Stimulated activated CD8-positive, alpha-beta memory T cell treated with anti-CD3 and anti-CD28 coated beads, Interleukin-2, amount 100 ng/mL, for 48 hours (primary cell): ENCODE data around the gene SNCB.
"Not testable (repeated sequence)": the region's sequence is repeated elsewhere in the genome, so short reads cannot be mapped to it uniquely, and the experiment has no call there.

Experiments used
- DNase-seq, 2 donors: peaks; one replicate each; pipeline ENCODE4 v3.0.0-alpha.2; 2020; ENCODE audit warnings: low read depth in 2 of 2

SNCB gene

DNA sequence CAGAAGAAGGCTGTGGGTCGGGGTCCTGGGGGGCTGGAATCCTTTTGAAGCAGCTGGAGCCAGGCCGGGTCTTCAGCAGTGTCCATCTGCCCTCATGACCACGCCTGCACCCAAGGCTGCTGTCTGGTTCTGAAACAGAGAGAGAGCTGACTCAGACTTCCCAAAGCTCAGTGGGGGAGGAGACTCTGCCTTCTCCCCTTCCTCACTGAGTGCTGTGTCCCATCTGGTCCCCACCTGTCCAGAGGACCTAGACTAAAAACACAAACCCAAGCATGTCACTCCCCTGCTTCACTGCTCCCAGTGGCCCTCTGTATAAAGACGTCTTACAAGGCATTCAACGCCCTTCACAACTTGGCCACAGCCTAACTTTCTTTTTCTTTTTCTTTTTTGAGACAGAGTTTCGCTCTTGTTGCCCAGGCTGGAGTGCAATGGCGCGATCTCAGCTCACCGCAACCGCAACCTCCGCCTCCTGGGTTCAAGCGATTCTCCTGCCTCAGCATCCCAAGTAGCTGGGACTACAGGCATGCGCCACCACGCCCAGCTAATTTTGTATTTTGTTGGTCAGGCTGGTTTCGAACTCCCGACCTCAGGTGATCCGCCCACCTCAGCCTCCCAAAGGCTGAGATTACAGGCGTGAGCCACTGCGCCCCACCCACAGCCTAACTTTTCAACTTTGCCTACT, 30.4 kb downstream of the SNCB start:
- DNase-seq = not testable (repeated sequence)

DNA sequence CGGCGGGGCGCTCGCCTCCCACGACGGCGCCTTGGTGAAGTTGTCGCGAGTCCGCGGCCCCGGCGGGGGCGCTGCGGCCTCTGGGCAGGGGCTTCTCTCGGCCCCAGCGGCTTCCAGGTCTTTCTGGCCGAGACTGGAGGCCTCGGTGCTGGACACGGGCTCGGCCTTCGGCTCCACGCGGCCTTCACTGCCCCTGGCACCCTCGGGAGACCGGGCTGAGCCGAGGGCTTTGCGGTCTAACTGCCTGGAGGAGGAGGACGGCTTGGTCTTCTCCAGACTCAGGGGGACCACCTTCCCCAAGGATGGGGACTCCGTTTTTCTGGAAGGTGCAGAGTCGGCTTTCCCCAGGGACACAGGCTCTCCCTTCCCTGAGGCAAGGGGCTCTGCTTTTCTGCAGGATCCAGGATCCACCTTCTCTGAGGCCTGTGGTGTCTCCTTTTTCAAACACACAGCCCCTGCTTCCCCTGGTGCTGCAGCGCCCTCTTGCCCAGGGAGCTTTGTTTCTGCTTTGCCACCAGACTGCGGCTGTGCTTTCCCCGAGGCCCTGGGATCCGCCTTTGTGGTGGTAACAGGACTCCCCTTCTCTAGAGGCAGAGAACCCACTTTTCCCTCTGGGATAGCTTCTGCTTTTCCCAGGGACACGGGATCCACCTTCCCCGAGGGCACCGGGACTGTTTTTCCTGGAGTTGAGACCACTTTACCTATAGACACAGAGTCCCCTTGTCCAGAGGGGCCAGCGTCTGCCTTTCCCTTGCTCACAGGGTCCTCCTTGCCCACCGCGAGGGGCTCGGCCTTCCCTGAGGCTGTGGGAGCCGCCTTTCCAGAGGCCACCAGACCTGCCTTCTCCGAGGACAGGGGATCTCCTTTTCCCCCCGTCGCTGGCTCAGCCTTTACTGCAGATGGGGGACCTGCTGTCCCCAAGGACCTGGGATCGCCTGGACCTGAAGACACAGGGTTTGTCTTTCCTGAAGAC, 32.6 kb downstream of the SNCB start:
- no peak for DNase-seq

DNA sequence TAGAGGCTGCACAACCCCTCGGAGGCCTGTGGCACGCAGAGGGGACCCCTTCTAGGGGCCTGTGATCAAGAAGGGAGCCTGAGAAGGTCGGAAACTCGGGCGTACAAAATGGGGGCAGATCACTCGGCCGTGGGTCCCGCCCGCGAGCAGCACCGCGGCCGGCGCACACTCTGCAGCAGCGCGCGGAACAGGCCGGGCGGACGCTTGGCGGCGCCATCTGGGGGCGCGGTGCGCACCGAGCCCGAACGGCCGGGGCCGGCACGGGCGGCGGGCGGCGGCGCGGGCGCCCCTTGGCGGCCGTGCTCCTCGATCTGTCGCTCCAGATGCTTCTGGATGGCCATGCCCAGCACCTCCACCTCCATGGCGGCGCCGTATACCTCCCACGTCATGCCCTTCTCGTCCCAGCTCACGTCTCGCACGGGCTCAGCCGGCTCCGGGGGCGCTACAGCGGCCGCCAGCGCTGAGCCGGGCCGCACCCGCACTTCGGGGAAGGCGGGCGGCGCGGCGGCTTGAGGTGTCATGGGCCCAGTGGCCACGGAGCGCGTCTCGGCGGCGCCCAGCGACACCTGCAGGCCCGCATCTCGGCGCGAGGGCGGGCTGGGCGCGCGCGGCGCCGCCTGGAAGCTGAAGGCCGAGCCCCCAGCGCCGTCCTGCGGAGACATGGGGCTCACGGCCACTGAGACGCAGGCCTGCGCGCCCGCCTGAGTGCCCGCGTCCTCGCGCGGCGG, 33.5 kb downstream of the SNCB start:
- DNase-seq = peak; percentile 48 to 53

DNA sequence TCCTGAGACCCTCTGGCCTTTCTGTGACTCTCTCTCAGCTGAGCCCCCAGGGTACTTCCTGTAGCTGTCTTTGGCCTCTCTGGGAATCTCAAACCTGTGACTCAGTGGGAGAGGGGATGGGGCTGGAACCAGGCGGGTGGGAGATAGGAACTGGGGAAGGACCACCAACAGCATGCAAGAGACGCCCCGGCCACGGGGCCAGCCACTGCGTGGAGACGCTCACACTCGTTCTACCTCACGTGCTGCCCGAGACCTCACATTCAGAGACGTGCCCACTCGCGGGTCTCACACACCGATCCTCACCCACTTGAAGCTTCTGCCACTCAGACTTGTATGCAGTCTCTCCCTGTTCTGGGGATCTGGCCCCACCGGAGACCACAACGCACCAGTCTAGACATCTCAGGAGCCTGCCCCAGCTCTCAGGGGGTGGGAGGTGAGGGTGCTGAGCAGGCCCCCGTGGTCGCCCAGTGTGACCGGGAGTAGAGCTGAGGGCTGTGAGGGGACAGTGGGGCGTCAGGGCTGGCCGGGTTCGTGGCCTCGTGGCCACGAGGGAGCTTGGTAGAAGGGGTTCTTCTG, 34.2 kb downstream of the SNCB start:
- DNase-seq = no peak

DNA sequence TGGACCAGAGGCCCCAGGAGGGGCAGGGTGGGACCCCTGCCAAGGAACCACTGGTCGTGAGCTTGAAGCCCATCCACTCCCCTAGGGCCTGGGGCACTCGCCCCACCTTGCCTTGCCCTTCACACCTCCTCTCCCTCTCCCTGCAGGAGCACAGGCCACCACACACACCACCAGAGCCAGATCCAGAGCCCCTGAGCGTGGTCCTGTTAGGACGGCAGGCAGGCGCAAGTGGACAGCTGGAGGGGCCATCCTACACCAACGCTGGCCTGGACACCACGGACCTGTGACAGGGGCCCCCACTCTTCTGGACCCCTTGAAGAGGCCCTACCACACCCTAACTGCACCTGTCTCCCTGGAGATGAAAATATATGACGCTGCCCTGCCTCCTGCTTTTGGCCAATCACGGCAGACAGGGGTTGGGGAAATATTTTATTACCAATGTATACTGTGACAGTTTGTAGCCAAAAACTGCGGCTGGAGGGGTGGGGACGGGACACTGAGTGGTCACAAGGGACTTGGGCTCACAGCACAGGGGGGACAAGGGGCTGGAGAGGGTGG, 34.9 kb downstream of the SNCB start:
- no peak for DNase-seq

DNA sequence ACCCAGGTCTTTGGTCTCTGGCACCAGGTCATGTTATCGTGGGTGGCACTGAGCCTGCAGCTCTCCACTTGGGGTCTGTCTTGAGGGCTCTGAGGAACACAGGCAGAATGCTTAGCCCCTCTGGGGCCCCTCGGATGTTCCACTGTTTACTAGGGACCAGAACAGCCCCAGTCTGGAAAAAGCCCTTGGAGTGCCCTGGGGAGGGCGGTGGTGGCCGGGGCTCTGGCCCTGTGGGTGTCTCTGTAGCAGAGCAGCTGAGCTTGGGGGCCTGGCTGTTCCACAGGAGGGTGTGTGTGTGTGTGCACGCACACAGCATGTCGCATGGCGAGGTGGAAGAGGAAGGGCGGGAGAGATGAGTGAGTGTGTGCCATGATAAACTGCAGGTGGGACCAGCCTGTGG, 35.8 kb downstream of the SNCB start:
- no peak for DNase-seq

DNA sequence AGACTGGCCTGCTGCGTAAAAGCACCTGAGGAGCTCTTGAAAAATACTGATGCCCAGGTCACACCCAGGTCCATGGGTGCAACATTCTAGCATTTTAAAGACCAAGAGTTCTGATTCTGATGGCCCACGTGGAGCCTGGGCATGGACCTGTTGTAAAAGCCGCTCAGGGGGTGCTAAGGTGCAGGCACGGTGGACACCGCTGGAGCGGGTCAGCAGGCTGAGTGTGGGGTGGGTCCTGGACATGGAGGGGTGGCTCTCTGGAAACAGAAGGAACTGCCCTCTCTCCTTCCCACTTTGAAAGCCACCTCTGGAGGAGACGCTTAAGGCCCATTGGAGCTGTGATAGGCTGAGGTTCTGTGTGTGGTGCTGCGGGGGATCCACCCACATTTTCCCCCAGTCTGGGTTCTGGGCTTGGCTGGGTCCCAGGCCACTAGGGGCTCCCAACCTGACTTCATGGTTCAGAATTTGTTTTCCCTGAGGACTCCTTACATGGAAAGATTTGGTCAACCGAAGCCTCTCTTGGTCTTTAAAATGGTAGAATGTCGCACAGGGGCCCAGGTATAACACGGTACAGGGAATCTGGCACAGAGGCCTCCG, 37.0 kb downstream of the SNCB start:
- DNase-seq = no peak

DNA sequence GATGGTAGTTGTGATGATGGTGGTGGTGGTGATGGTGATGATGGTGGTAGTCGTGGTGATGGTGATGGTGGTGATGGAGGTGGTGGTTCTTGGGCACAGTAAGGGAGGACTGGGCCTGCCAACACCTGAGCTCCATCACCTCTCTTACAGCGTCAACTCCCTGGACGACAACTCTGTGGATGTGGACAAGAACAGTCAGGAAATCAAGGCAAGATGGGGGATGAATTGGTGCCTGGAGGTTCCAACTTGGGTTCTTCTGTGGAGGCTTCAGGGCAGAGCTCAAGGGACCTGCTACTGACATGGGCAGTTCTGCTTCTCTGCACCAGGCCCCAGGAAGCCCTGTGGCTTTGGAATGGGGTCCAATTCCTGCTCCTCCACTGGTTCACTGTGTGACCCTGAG, 37.8 kb downstream of the SNCB start:
- DNase-seq = no peak

DNA sequence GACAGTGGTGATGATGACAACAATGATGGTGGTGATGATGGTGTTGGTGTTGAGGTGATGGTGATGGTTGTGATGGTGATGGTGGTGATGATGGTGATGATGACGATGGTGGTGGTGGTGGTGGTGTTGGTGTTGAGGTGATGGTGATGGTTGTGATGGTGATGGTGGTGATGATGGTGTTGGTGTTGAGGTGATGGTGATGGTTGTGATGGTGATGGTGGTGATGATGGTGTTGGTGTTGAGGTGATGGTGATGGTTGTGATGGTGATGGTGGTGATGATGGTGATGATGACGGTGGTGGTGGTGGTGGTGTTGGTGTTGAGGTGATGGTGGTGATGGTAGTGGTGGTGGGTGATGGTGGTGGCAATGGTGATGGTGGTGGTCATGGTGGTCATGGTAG, 38.7 kb downstream of the SNCB start:
- not testable (repeated sequence) for DNase-seq

DNA sequence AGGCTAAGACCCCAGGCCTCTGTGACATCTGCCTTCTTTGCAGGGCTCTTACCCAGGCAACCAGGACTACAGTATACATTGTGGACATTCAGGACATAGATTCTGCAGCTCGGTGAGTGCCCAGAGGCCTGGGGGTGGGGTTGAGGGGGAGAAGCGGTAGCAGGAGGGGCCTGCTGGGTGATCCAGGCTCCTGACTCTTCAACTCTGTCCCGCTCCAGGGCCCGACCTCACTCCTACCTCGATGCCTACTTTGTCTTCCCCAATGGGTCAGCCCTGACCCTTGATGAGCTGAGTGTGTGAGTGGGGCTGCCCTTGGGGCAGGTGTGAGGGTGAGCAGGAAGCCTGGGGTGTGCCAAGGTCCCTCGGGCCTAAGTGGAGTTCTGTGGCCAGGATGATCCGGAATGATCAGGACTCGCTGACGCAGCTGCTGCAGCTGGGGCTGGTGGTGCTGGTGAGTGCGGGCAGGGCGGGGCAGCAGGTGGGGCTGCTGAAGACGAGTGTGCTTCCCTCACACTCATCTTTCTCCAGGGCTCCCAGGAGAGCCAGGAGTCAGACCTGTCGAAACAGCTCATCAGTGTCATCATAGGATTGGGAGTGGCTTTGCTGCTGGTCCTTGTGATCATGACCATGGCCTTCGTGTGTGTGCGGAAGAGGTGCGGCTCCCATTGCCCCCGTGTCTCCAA, 40.2 kb downstream of the SNCB start:
- no peak for DNase-seq

DNA sequence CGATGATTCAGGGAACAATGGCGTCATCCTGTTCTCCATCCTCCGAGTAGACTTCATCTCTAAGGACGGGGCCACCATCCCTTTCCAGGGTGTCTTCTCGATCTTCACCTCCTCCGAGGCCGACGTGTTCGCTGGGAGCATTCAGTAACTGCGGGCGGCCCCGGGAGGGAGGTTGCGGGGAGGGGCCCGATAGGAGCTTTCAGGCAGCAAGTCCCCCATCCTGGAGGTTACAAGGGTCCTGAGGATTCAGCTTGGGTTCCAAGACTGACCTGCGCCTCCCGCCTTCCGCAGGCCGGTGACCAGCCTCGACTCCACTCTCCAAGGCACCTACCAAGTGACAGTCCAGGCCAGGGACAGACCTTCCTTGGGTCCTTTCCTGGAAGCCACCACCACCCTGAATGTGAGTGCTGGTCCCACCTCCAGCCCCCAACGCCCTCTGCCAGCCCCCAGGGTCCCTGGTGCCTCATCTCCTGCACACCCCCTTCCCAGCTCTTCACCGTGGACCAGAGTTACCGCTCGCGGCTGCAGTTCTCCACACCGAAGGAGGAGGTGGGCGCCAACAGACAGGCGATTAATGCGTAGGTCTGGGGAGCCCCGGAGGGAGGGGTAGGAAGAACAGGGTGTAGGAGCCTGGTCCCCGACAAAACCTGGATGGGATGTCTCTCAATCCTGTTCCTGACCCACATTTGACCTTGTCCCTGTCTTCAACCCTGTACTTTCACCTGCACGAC, 41.1 kb downstream of the SNCB start:
- no peak for DNase-seq

DNA sequence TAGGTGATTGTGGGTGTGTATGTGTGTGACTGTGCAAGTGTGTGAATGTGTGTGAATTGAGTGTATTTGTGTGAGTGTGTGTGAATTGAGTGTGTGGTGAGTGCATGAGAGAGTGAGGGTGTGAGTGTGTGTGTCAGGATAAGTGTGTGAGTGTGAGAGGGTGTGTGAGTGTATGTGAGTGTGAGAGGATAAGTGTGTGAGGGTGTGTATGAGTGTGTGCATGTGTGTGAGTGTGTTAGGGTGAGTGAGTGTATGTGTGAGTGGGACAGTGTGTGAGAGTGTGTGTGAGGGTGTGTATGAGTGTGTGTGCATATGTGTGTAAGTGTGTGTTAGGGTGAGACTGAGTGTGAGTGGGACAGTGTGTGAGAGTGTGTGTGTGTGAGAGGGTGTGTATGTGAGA, 42.0 kb downstream of the SNCB start:
- DNase-seq = no peak

DNA sequence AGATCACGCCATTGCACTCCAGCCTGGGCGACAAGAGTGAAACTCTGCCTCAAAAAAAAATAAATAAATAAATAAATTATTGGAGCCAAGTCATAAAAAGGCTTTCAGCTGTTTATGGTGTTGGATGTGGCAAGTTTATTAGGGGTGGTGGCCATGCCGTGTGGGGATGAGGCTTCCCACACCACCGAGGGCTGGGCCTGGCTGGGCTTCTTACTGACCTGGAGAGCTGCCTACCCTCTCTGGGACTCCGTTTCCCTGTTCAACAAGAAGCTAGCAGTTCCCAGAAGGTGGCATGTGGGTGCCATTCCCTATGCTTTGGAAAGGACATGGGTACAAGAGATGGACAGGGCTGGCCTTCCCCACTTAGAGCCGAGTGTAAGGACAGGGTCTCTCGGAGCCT, 42.9 kb downstream of the SNCB start:
- DNase-seq = no peak

DNA sequence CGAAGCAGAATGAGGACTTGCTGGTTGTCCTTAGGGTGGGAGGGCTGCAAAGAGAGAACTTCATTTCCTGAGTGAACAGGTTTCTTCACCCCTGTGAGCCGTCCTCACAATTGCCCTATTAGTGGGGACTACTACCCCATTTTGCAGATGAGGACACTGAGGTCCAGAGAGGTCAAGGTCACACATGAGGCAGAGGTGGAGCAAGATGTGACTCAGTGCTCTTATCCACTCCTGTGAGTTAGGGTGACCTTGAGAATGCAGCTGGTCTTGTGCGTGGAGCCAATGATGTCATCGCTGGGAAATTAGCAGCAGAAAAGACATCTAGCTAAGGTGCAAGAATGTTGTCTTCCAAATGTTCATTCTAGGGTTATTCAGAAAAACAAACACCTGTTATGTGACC, 47.3 kb downstream of the SNCB start:
- DNase-seq = no peak

DNA sequence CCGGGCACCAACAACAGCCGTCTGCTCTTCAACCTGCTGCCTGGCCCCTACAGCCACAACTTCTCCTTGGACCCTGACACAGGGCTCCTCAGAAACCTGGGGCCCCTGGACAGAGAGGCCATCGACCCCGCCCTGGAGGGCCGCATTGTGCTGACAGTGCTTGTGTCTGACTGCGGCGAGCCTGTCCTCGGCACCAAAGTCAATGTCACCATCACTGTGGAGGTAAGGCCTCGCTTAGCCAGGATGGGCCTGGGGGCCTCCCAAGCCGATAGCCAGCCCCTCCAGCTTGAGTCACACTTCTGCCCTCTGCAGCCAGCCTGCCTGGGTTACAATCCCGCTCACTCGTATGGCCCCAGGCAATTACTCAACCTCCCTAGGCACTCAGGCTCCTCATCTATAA, 49.0 kb downstream of the SNCB start:
- DNase-seq = no peak

DNA sequence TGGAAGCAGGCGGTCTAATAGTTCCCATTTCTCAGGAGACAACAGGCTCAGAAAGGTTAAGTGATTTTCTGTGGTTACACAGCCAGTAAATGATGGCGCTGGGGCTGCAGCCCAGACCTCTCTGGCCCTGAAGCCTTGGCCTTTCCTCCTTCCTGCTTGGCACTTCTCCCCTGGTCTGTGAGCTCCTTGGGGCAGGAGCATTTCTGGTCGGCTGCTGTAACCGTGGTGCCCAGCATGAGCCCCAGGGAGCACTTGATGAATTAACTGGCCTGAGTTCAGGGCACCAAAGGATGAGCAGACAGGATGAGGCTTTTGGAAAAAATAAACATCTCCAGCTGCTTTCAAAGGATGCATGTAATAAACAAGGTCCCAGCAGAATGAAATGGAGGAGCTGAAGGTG, 51.0 kb downstream of the SNCB start:
- no peak for DNase-seq

DNA sequence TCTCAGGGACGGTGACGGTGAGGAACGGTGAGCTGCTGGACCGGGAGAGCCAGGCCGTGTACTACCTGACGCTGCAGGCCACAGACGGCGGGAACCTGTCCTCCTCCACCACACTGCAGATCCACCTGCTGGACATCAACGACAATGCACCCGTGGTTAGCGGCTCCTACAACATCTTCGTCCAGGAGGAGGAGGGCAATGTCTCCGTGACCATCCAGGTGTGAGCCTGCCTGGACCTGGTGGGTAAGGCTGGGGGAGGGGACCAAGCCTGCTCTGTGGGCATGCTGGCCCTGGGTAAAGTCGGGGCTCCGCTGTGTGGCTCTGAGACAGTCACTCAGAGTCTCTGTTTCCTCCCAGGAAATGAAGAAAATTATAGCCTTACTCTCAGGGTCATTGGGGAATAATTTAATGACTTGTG, 51.9 kb downstream of the SNCB start:
- DNase-seq = peak in 1 of 2 donors; percentile 8

DNA sequence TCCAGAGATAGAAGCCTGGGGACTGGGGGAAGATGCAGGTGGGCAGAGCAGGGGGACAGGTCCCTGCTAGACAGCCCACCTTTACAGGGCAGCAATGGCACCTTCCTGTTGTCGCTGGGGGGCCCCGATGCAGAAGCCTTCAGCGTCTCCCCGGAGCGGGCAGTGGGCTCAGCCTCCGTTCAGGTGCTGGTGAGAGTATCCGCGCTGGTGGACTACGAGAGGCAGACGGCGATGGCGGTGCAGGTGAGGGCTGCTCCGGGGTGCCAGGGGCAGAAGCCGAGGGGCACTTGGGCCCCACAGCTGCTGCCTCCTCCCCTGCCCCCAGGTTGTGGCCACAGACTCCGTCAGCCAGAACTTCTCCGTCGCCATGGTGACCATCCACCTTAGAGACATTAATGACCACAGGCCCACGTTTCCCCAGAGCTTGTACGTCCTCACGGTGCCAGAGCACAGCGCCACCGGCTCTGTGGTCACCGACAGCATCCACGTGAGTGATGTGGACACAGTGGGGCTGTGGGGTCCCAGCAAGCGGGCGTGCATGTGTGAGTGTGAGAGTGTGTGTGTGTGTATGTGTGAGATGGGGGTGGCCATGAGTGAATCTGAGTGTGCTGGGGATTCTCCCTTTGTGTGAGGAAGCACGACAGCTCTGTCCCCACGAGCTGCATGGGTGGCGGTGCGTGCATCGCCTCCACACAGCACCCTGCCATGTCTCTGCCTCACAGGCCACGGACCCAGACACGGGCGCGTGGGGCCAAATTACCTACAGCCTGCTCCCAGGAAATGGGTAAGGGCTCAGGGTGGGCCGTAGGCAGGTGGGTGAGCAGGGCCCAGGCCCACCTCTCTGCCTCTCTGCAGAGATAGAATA, 52.8 kb downstream of the SNCB start:
- DNase-seq = no peak
